SK-N-SH (cell line): Measurements from ENCODE around the gene CCDC15.

Source experiments
- PBX3 ChIP-seq: IDR thresholded peaks from 2 replicates; pipeline ENCODE4; 2012
- RAD21 ChIP-seq: IDR thresholded peaks from 2 replicates; pipeline ENCODE4 v1.6.1; 2012; ENCODE audit warnings: mild to moderate bottlenecking, low read length
- RXRA ChIP-seq: IDR thresholded peaks from 2 replicates; pipeline ENCODE4 v1.4.0; 2012; ENCODE audit warnings: low read depth, mild to moderate bottlenecking, borderline replicate concordance
- TF ChIP-seq, protein P1 (sequence below): fragments of 200-600 bp; sonication (generic); IDR thresholded peaks from 2 replicates; pipeline ENCODE4 v1.6.1; 2017; ENCODE audit warnings: antibody characterized with exemption, mild to moderate bottlenecking, moderate library complexity

- TF ChIP-seq, protein P1, sequence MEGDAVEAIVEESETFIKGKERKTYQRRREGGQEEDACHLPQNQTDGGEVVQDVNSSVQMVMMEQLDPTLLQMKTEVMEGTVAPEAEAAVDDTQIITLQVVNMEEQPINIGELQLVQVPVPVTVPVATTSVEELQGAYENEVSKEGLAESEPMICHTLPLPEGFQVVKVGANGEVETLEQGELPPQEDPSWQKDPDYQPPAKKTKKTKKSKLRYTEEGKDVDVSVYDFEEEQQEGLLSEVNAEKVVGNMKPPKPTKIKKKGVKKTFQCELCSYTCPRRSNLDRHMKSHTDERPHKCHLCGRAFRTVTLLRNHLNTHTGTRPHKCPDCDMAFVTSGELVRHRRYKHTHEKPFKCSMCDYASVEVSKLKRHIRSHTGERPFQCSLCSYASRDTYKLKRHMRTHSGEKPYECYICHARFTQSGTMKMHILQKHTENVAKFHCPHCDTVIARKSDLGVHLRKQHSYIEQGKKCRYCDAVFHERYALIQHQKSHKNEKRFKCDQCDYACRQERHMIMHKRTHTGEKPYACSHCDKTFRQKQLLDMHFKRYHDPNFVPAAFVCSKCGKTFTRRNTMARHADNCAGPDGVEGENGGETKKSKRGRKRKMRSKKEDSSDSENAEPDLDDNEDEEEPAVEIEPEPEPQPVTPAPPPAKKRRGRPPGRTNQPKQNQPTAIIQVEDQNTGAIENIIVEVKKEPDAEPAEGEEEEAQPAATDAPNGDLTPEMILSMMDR: no peak
- TF ChIP-seq PBX3: no peak
- TF ChIP-seq RAD21: no peak
- no peak for TF ChIP-seq RXRA
Observed at GRCh38 chr11:125080531-125080911, 126.5 kb downstream of the CCDC15 start.
